Neural progenitor cell (in vitro differentiated cells): ENCODE results near the gene USP37. TPM values are rescaled to one million over a fixed set of nuclear protein-coding genes. Genes with fewer than 3 reads are reported as not detected.

ENCODE experiments used
- DNase-seq: peaks from one replicate; pipeline ENCODE4 v3.0.0-alpha.2; 2016; ENCODE audit warnings: low spot score
- H2AFZ ChIP-seq: fragments of 200-600 bp; sonication (generic); replicated peaks from 2 replicates; pipeline ENCODE4 v1.6.1; 2016; ENCODE audit warnings: antibody characterized with exemption
- H3F3A ChIP-seq: fragments of 200-600 bp; sonication (generic); 2 replicates; pipeline ENCODE4 v1.6.1; 2016; ENCODE audit warnings: antibody characterized with exemption, low read depth
- H3K27ac ChIP-seq: fragments of 200-600 bp; sonication (generic); 2 replicates; pipeline ENCODE4 v1.5.1; 2016; ENCODE audit warnings: mild to moderate bottlenecking
- H3K27me3 ChIP-seq: fragments of 200-600 bp; sonication (generic); 2 replicates; pipeline ENCODE4 v1.6.1; 2016; ENCODE audit warnings: mild to moderate bottlenecking, moderate library complexity
- H3K36me3 ChIP-seq: fragments of 200-600 bp; sonication (generic); 2 replicates; pipeline ENCODE4 v1.5.1; 2016
- H3K4me1 ChIP-seq: fragments of 200-600 bp; sonication (generic); 2 replicates; pipeline ENCODE4 v1.6.1; 2016; ENCODE audit warnings: mixed run types
- H3K4me2 ChIP-seq: fragments of 200-600 bp; sonication (generic); 2 replicates; pipeline ENCODE4 v1.6.1; 2016
- H3K4me3 ChIP-seq: fragments of 200-600 bp; sonication (generic); 2 replicates; pipeline ENCODE4 v1.5.1; 2016
- H3K79me2 ChIP-seq: fragments of 200-600 bp; sonication (generic); 2 replicates; pipeline ENCODE4 v1.6.1; 2016; ENCODE audit warnings: low read depth
- H3K9ac ChIP-seq: fragments of 200-600 bp; sonication (generic); 2 replicates; pipeline ENCODE4 v1.6.1; 2016
- H3K9me3 ChIP-seq: fragments of 200-600 bp; sonication (generic); 2 replicates; pipeline ENCODE4 v1.5.1; 2016; ENCODE audit warnings: low read depth
- H4K20me1 ChIP-seq: fragments of 200-600 bp; sonication (generic); 2 replicates; pipeline ENCODE4 v1.6.1; 2016; ENCODE audit warnings: low read depth
- H3K27ac Mint-ChIP-seq: 3 replicates; pipeline ENCODE4 v1.8.0; 2021; ENCODE audit warnings: mixed read lengths
- H3K27me3 Mint-ChIP-seq: 2 replicates; pipeline ENCODE4 v1.8.0; 2022; ENCODE audit warnings: low read depth, mild to moderate bottlenecking, inconsistent platforms, moderate library complexity, mixed read lengths; ENCODE audit not compliant: insufficient read depth
- H3K36me3 Mint-ChIP-seq: 3 replicates; pipeline ENCODE4 v1.8.0; 2021; ENCODE audit warnings: mixed read lengths
- H3K4me1 Mint-ChIP-seq: 3 replicates; pipeline ENCODE4 v1.8.0; 2021; ENCODE audit warnings: mixed read lengths
- H3K4me3 Mint-ChIP-seq: 3 replicates; pipeline ENCODE4 v1.8.0; 2021; ENCODE audit warnings: mild to moderate bottlenecking, moderate library complexity, mixed read lengths
- H3K9me3 Mint-ChIP-seq: 3 replicates; pipeline ENCODE4 v1.8.0; 2020; ENCODE audit warnings: mixed read lengths
- EZH2 ChIP-seq: fragments of 200-600 bp; sonication (generic); IDR thresholded peaks from 2 replicates; pipeline ENCODE4 v1.6.1; 2017; ENCODE audit warnings: antibody characterized with exemption, mild to moderate bottlenecking, moderate library complexity
- EZH2phosphoT487 ChIP-seq: fragments of 200-600 bp; sonication (generic); IDR thresholded peaks from 2 replicates; pipeline ENCODE4 v1.6.1; 2017; ENCODE audit warnings: antibody characterized with exemption
- total RNA-seq: library from RNA; depleted of rRNA; stranded (reverse); fragments of >200 nt; gene quantifications from 2 replicates; pipeline ENCODE4 v1.2.3, GENCODE V29; 2015; ENCODE audit warnings: low replicate concordance
- TF ChIP-seq, protein P1 (sequence below): fragments of 200-600 bp; sonication (generic); IDR thresholded peaks from 2 replicates; pipeline ENCODE4 v1.5.1; 2017; ENCODE audit warnings: antibody characterized with exemption, mild to moderate bottlenecking

USP37 gene
- total RNA-seq, 1 donor from 2014 or later, result 35.1 TPM

DNA sequence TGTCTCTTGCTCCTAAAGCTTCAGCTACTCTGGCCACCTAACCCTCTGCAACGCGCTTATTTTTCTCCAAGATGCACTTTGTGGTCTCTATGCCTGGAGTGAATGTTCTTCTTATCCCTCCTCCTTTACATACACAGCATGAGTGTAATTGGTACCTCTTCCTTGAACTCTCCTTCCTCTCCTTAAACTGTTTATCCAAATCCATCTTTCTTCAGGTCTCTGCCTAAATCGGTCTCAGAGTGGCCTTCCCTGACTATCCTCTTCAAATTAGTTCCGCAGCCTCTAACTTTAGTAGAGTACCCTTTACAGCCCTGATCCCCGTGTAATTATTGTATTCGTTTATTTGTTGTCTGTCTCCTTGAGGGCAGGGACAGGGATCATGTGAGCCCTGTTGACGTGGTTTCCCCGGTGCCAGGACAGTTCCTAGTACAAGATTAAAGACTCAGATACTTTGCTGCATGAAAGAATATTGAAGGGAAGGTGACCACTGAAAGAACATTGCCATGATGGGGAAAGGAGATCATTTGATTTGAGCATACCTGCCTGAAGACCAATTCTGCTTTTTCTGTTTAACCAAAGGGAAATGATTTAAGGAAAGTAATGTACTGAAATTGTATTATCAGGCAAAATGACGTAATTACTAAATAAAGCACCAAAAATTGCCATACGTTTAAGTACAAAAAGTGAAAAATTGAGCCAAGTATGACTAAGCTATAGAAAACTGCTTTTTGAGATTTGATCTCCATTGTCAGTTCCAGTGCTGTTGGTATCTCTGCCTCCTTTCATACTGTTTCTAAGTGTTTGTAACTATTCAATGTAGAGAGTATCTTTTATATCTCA lies 1.7 kb upstream of the USP37 start:
- Mint-ChIP-seq H3K9me3 (no peaks in the 10 kb centered on the region), H3K27ac (peak overlapping the region; percentile 65), H3K4me1 (peaks cover 36% of the 10 kb centered on the region), H3K27me3 (no peaks in the 10 kb centered on the region), H3K36me3 (peaks cover 10% of the 10 kb centered on the region), H3K4me3 (peak overlapping the region; percentile 94)
- Histone ChIP-seq H3K4me1 (peaks cover 28% of the 10 kb centered on the region), H3K4me2 (peak overlapping the region; percentile 91), H4K20me1 (peaks cover 75% of the 10 kb centered on the region), H3K36me3 (peaks cover 13% of the 10 kb centered on the region), H3K27ac (peak overlapping the region; percentile 96), H3K4me3 (peak overlapping the region; percentile 66), H3K79me2 (peaks cover 92% of the 10 kb centered on the region), H3K9me3 (no peaks in the 10 kb centered on the region), H2AFZ (no peak overlapping the region), H3K27me3 (no peaks in the 10 kb centered on the region), H3F3A (peaks cover 26% of the 10 kb centered on the region), H3K9ac (peak overlapping the region; percentile 84)
- peak; percentile 22 for DNase-seq
- TF ChIP-seq EZH2 (no peak), EZH2phosphoT487 (no peak)
- TF ChIP-seq, protein P1, sequence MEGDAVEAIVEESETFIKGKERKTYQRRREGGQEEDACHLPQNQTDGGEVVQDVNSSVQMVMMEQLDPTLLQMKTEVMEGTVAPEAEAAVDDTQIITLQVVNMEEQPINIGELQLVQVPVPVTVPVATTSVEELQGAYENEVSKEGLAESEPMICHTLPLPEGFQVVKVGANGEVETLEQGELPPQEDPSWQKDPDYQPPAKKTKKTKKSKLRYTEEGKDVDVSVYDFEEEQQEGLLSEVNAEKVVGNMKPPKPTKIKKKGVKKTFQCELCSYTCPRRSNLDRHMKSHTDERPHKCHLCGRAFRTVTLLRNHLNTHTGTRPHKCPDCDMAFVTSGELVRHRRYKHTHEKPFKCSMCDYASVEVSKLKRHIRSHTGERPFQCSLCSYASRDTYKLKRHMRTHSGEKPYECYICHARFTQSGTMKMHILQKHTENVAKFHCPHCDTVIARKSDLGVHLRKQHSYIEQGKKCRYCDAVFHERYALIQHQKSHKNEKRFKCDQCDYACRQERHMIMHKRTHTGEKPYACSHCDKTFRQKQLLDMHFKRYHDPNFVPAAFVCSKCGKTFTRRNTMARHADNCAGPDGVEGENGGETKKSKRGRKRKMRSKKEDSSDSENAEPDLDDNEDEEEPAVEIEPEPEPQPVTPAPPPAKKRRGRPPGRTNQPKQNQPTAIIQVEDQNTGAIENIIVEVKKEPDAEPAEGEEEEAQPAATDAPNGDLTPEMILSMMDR, result no peak

DNA sequence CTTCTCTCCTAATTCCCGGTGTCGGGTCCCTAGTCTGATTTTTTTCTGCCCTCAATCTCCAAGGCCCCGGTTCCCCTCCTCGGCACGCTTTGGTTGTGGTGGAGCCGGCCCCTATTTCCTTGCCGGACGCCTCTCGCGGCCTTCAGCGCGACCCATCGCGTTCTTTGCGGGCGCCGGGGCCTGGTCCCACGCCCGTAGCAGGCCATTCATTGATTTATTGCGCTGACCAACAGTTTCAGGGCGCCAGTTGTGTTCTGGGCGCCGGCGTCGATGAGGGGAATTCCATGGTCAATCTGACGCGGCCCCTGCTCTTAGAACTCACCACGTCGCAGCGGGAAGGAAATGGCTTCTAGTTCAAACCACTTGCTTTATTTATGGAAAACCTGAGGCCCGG lies 884 bp upstream of the USP37 start:
- Histone ChIP-seq H3K9me3 (no peaks in the 10 kb centered on the region), H3K27ac (peak overlapping the region; percentile 96), H2AFZ (peak overlapping the region; percentile 61), H3K36me3 (peaks cover 6% of the 10 kb centered on the region), H3F3A (peaks cover 26% of the 10 kb centered on the region), H3K79me2 (peaks cover 92% of the 10 kb centered on the region), H3K4me1 (peaks cover 28% of the 10 kb centered on the region), H3K9ac (peak overlapping the region; percentile 84), H3K27me3 (no peaks in the 10 kb centered on the region), H3K4me2 (peak overlapping the region; percentile 91), H3K4me3 (peak overlapping the region; percentile 66), H4K20me1 (peaks cover 79% of the 10 kb centered on the region)
- Mint-ChIP-seq H3K4me3 (peak overlapping the region; percentile 94), H3K36me3 (peaks cover 13% of the 10 kb centered on the region), H3K4me1 (peaks cover 36% of the 10 kb centered on the region), H3K27me3 (no peaks in the 10 kb centered on the region), H3K9me3 (no peaks in the 10 kb centered on the region), H3K27ac (peak overlapping the region; percentile 65)
- peak; percentile 79 for DNase-seq
- TF ChIP-seq EZH2 (no peak), EZH2phosphoT487 (no peak)
- TF ChIP-seq, protein P1, result no peak

DNA sequence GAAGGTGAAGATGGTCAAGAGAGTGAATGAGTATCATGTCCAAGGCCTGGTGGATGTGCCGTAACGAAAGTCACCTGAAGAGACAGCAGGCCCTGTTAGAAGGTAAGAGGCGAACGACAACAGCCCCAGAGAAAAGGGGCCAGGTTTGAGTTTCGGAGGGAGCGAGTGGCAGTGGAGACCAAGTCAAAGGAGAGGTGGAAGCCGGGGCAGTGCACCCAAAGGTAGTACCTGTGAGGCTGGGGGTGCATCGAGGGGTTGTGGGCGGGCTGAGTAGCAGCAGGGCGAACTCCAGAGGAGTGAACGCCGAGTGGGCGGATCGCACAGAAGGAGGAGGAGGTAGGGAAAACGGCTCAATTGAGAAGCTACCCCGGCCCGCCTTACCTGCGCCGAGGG lies 358 bp downstream of the USP37 start:
- Histone ChIP-seq H2AFZ (peak overlapping the region; percentile 75), H3K79me2 (peaks cover 92% of the 10 kb centered on the region), H3K9ac (peak overlapping the region; percentile 53), H3K27ac (peak overlapping the region; percentile 22), H3K4me3 (peak overlapping the region; percentile 66), H3K4me1 (peaks cover 28% of the 10 kb centered on the region), H3F3A (peaks cover 26% of the 10 kb centered on the region), H3K36me3 (peaks cover 6% of the 10 kb centered on the region), H3K27me3 (no peaks in the 10 kb centered on the region), H3K9me3 (no peaks in the 10 kb centered on the region), H4K20me1 (peaks cover 74% of the 10 kb centered on the region), H3K4me2 (peak overlapping the region; percentile 86)
- peak overlapping the region; percentile 31 for H3K27ac Mint-ChIP-seq
- no peak for TF ChIP-seq EZH2phosphoT487
- TF ChIP-seq, protein P1, result no peak
- no peak for TF ChIP-seq EZH2
- peaks cover 13% of the 10 kb centered on the region for H3K36me3 Mint-ChIP-seq
- H3K4me3 Mint-ChIP-seq, result peak overlapping the region; percentile 94
- no peaks in the 10 kb centered on the region for H3K27me3 Mint-ChIP-seq
- no peaks in the 10 kb centered on the region for H3K9me3 Mint-ChIP-seq
- DNase-seq, result no peak
- H3K4me1 Mint-ChIP-seq, result peaks cover 36% of the 10 kb centered on the region
